HepG2 (cell line): Measurements from ENCODE around the gene SYMPK. TPM values are rescaled to one million over a fixed set of nuclear protein-coding genes. Genes with fewer than 3 reads are reported as not detected.

Experiments
- ATF4 ChIP-seq, 2 experiments: fragments of 450-650 bp in 1 of 2; sonication (generic) in 1 of 2; formaldehyde crosslinking; IDR thresholded peaks; 2 replicates each; pipeline versions ENCODE4 v1.5.0 to v1.8.0; 2020 to 2022; ENCODE audit warnings: mild to moderate bottlenecking in 1 of 2, missing genetic modification reagents in 1 of 2
- GPBP1L1 ChIP-seq: sonication (generic); formaldehyde crosslinking; IDR thresholded peaks from 2 replicates; pipeline ENCODE4 v1.5.0; 2020; ENCODE audit warnings: mild to moderate bottlenecking, missing genetic modification reagents
- KIAA2018 ChIP-seq: sonication (generic); formaldehyde crosslinking; IDR thresholded peaks from 2 replicates; pipeline ENCODE4 v1.5.0; 2020; ENCODE audit warnings: mild to moderate bottlenecking, missing genetic modification reagents, borderline replicate concordance
- MAFF ChIP-seq: IDR thresholded peaks from 2 replicates; pipeline ENCODE4 v1.6.1; 2011; ENCODE audit warnings: low read depth, low read length, improper control_type of control experiment
- ONECUT2 ChIP-seq: sonication (generic); formaldehyde crosslinking; IDR thresholded peaks from 2 replicates; pipeline ENCODE4 v1.4.0; 2020; ENCODE audit warnings: missing genetic modification reagents
- SMYD3 ChIP-seq: sonication (generic); formaldehyde crosslinking; IDR thresholded peaks from 2 replicates; pipeline ENCODE4 v1.8.1; 2023; ENCODE audit warnings: mild to moderate bottlenecking, missing genetic modification reagents
- ZBTB33 ChIP-seq: sonication (generic); formaldehyde crosslinking; IDR thresholded peaks from 2 replicates; pipeline ENCODE4 v1.4.0; 2020; ENCODE audit warnings: missing genetic modification reagents
- ZFYVE20 ChIP-seq: sonication (generic); formaldehyde crosslinking; IDR thresholded peaks from 2 replicates; pipeline ENCODE4 v1.8.0; 2023; ENCODE audit warnings: low read depth, mild to moderate bottlenecking, moderate library complexity, missing genetic modification reagents, borderline replicate concordance
- ZNF703 ChIP-seq: sonication (generic); formaldehyde crosslinking; IDR thresholded peaks from 2 replicates; pipeline ENCODE4 v1.5.1; 2020; ENCODE audit warnings: missing genetic modification reagents, mild to moderate bottlenecking, moderate library complexity, borderline replicate concordance
- ZSCAN25 ChIP-seq: sonication (generic); formaldehyde crosslinking; IDR thresholded peaks from 2 replicates; pipeline ENCODE4 v1.8.0; 2022; ENCODE audit warnings: mild to moderate bottlenecking, missing genetic modification reagents
- polyA plus RNA-seq, 8 experiments: library from polyadenylated mRNA; depleted of rRNA in 3 of 8; stranded (reverse) in 7 of 8; unstranded in 1 of 8; fragments of >200 nt; fragmentation: Illumina TruSeq in 4 of 8; extraction: Trizol in 4 of 8; gene quantifications; 2 replicates each; pipeline versions ENCODE4 v1.2.1 to v1.2.3, GENCODE V29; 2011 to 2016; ENCODE audit warnings: low read depth in 4 of 8, missing spikeins in 1 of 8, mixed read lengths in 1 of 8; ENCODE audit not compliant: insufficient read depth in 1 of 8
- total RNA-seq, 5 experiments: library from RNA; depleted of rRNA; stranded (reverse); fragments of >200 nt; fragmentation: Illumina TruSeq; extraction: Trizol; gene quantifications; 2 replicates each; pipeline ENCODE4 v1.2.3, GENCODE V29; 2016; ENCODE audit warnings: low read depth in 1 of 5
- TF ChIP-seq, protein P1 (sequence below): IDR thresholded peaks from 2 replicates; pipeline ENCODE4 v1.6.1; 2016; ENCODE audit warnings: low read depth, control low read depth
- TF ChIP-seq, protein P2 (sequence below): sonication (generic); formaldehyde crosslinking; conservative IDR thresholded peaks from 2 replicates; pipeline ENCODE4 v1.4.0; 2020; ENCODE audit warnings: missing genetic modification reagents

Gene SYMPK
- total and polyA plus RNA-seq, 2 of the 13 experiments (the other 11 are each of a cell fraction or from before 2014, with no cell fraction given), result 21.9 to 55.7 TPM

GRCh38 chr19:45863840-45864628, 1.1 kb upstream of the SYMPK start, which contains the start of gene FOXA3 (continued):
- no peak for TF ChIP-seq ATF4 (CRISPR knock-in tag; IDR thresholded peaks at IDR 0.05)
- no peak for TF ChIP-seq KIAA2018 (CRISPR knock-in tag)
- no peak for TF ChIP-seq MAFF
- no peak for TF ChIP-seq GPBP1L1 (CRISPR knock-in tag)
- TF ChIP-seq, protein P1, sequence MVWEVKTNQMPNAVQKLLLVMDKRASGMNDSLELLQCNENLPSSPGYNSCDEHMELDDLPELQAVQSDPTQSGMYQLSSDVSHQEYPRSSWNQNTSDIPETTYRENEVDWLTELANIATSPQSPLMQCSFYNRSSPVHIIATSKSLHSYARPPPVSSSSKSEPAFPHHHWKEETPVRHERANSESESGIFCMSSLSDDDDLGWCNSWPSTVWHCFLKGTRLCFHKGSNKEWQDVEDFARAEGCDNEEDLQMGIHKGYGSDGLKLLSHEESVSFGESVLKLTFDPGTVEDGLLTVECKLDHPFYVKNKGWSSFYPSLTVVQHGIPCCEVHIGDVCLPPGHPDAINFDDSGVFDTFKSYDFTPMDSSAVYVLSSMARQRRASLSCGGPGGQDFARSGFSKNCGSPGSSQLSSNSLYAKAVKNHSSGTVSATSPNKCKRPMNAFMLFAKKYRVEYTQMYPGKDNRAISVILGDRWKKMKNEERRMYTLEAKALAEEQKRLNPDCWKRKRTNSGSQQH (CRISPR knock-in tag), result no peak
- TF ChIP-seq ONECUT2 (CRISPR knock-in tag), result no peak
- no peak for TF ChIP-seq ZFYVE20 (CRISPR knock-in tag)
- TF ChIP-seq, protein P2, sequence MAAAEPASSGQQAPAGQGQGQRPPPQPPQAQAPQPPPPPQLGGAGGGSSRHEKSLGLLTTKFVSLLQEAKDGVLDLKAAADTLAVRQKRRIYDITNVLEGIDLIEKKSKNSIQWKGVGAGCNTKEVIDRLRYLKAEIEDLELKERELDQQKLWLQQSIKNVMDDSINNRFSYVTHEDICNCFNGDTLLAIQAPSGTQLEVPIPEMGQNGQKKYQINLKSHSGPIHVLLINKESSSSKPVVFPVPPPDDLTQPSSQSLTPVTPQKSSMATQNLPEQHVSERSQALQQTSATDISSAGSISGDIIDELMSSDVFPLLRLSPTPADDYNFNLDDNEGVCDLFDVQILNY, result no peak
- TF ChIP-seq ZNF703 (CRISPR knock-in tag), result no peak
- TF ChIP-seq ZBTB33 (CRISPR knock-in tag), result 0 out of 2 replicates have a peak, but pooled peaks have one; percentile 41
- TF ChIP-seq SMYD3 (CRISPR knock-in tag), result no peak
- TF ChIP-seq ZSCAN25 (CRISPR knock-in tag), result 0 out of 2 replicates have a peak, but pooled peaks have one; percentile 21
